GM12873 (cell line): Measurements from ENCODE around the gene LGALS7B.
A peak's percentile ranks its signal among the peaks of the same experiment; 100 is the strongest.

Experiments used
- CTCF ChIP-seq: IDR thresholded peaks from 2 replicates; pipeline ENCODE4 v1.5.1; 2012; ENCODE audit warnings: low read depth, mild to moderate bottlenecking, moderate library complexity, low read length, control low read depth; ENCODE audit not compliant: insufficient read depth; ENCODE audit errors: missing control alignments

The LGALS7B gene

DNA sequence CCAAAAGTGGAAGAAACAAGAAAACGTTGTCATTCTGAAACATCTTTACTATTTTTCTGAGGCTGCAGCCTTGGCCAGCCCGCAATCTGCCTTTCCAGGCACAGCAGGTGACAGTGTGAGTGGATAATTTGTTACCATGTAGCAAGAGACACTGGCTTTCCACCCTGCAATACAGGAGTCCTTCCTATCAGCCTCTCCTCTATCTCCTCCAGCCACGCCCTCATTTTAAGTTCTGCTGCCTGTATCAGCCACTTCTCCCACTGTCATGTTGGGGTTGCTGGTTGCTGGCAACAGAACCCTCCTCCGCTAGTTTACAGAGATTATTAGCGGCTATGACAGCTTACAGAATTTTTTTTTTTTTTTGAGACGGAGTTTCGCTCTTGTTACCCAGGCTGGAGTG lies 7.9 kb upstream of the LGALS7B start:
- TF ChIP-seq CTCF, result no peak

GRCh38 chr19:38784224-38784623 lies 4.8 kb upstream of the LGALS7B start:
- no peak for TF ChIP-seq CTCF

DNA sequence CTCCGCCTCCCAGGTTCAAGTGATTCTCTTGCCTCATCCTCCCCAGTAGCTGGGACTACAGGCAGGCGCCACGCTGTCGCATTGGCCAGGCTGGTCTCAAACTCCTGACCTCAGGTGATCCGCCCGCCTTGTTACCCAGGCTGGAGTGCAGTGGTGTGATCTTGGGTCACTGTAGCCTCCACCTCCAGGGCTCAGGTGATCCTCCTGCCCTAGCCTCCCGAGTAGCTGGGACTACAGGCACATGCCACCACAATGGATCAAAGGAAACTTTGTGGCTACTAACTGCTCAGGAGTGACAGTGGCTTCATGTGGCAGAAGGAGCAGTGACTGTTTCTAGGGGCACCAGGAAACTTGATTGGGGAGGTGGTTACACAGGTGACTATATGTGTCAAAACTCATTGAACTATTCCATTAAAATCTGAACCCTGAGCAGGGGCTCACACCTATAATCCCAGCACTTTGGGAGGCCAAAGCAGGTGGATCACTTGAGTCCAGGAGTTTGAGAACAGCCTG lies 3.8 kb upstream of the LGALS7B start:
- no peak for TF ChIP-seq CTCF

DNA sequence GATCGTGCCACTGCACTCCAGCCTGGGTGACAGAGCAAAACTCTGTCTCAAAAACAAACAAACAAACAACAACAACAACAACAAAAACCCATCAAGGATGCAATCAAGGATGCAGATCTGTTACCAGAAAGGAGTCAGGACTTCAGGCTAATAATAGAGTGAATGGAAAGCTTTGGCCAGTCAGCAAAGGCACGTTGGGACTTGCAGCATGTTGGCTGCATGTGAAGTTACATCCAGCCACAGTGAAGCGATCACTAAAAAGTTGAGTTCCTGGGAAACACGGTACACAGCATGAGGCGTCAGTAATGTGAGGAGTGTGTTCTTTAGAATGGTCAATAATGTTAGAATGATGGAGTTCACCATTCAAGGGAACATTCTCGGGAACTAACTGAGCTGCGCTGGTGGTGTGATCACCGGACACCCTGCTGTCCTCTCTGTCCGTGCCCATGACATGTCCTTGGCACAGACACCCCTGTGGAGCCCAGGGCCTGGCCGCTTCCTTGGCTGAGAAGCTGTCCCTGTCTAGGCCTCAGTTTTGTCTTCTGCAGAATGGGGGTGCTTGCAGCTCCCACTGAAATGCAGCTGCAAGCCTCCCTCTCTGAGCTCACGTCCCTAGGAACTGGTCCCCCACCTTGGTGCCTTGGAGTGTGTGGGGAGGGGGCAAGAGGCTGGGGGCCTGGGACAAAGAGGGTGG lies 2.3 kb upstream of the LGALS7B start:
- TF ChIP-seq CTCF, result no peak

GRCh38 chr19:38792250-38793111 lies 3.5 kb downstream of the LGALS7B start:
- TF ChIP-seq CTCF, result peak; percentile 48

DNA sequence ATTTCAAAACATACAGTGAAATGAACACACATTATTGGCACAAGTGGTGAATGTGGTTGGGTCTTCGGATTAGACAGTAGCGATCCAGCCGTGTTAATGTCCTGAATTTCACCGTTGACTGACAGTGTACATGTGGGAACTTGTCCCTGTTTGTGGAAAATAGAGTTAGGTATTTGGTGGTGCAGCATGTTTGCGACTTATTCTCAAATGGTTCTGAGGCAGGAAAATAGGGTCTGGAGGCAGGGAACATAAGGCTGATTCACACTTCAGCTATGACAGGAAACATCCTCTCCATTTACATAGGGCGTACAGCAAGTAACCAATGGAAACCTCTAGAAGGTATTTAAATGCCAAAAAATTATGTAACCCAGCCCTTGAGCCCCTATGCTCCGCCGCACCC lies 4.2 kb downstream of the LGALS7B start:
- no peak for TF ChIP-seq CTCF

DNA sequence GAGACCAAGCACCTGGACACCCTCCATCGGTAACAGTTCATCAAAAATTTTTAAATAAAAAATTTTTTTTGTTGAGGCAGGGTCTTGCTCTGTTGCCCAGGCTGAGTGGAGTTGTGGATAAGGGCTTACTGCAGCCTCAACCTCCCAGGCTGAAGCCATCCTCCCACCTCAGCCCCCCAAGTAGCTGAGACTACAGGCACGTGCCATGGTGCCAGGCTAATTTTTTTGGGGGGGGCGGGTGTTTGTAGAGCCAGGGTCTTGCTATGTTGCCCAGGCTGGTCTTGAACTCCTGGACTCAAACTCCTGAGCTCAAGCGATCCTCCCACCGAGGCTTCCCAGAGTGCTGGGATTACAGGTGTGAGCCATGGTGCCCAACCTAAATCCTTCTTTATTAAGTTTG lies 4.7 kb downstream of the LGALS7B start:
- no peak for TF ChIP-seq CTCF
